NCI-H446 (cell line): ENCODE measurements around the gene HTR7.
"Not testable (repeated sequence)": the region's sequence is repeated elsewhere in the genome, so short reads cannot be mapped to it uniquely, and the experiment has no call there.

Experiments
- DNase-seq, 2 experiments: peaks; one replicate each; lab custom pipeline; 2025; lab: John Stamatoyannopoulos, UW

The HTR7 gene

GRCh38 chr10:90857635-90858460 lies at the start of gene HTR7:
HTR7 (minus strand) TSS chr10:90858039; CDS start chr10:90857671, 368 bp downstream.
- DNase-seq, result peak in 1 of 2 experiments; percentile 41

- DNase-seq, result no peak
Observed at GRCh38 chr10:90906596-90906995, 48.8 kb upstream of the HTR7 start.

- no peak for DNase-seq
Observed at GRCh38 chr10:90905925-90906324, 48.1 kb upstream of the HTR7 start.

GRCh38 chr10:90896916-90897315 lies 39.1 kb upstream of the HTR7 start:
- not testable (repeated sequence) for DNase-seq

- DNase-seq, result no peak
Observed at GRCh38 chr10:90893190-90893589, 35.4 kb upstream of the HTR7 start.

GRCh38 chr10:90890347-90890746 lies 32.5 kb upstream of the HTR7 start:
- no peak for DNase-seq

- DNase-seq, result no peak
Observed at GRCh38 chr10:90889636-90890035, 31.8 kb upstream of the HTR7 start.

- no peak for DNase-seq
Observed at GRCh38 chr10:90888387-90888786, 30.5 kb upstream of the HTR7 start.

- no peak for DNase-seq
Observed at GRCh38 chr10:90887555-90887954, 29.7 kb upstream of the HTR7 start.

GRCh38 chr10:90885176-90885575 lies 27.3 kb upstream of the HTR7 start:
- DNase-seq, result no peak

GRCh38 chr10:90884431-90884830 lies 26.6 kb upstream of the HTR7 start:
- no peak for DNase-seq

- peak in 1 of 2 experiments; percentile 10 for DNase-seq
Observed at GRCh38 chr10:90880059-90880719, 22.4 kb upstream of the HTR7 start.

GRCh38 chr10:90879062-90879461 lies 21.2 kb upstream of the HTR7 start:
- DNase-seq, result no peak

GRCh38 chr10:90872648-90873020 lies 14.8 kb upstream of the HTR7 start:
- DNase-seq, result no peak

- DNase-seq, result peak in 1 of 2 experiments; percentile 65
Observed at GRCh38 chr10:90871766-90872647, 14.2 kb upstream of the HTR7 start, which contains the start of gene RPP30. RPP30 (plus strand) TSS chr10:90871974; CDS start chr10:90871987, 13 bp downstream.

- DNase-seq, result peak; percentile 24 to 46
Observed at GRCh38 chr10:90871279-90871765, 13.5 kb upstream of the HTR7 start.

- DNase-seq, result no peak
Observed at GRCh38 chr10:90866050-90866598, 8.3 kb upstream of the HTR7 start.

GRCh38 chr10:90865401-90865800 lies 7.6 kb upstream of the HTR7 start:
- no peak for DNase-seq

GRCh38 chr10:90862908-90863514 lies 5.2 kb upstream of the HTR7 start:
- DNase-seq, result peak in 1 of 2 experiments; percentile 27

- DNase-seq, result no peak
Observed at GRCh38 chr10:90860790-90861189, 3.0 kb upstream of the HTR7 start.

GRCh38 chr10:90859321-90859751 lies 1.5 kb upstream of the HTR7 start:
- no peak for DNase-seq
